Stomach (tissue), 9 donors: ENCODE measurements around the gene GADL1. TPM values are rescaled to one million over a fixed set of nuclear protein-coding genes. Genes with fewer than 3 reads are reported as not detected.

Experiments
- DNase-seq, 2 donors: peaks; one replicate each; pipeline versions ENCODE4 v3.0.0 to v3.0.0-alpha.2; 2013 to 2019
- H3K27ac ChIP-seq, 5 donors: fragments of 200-600 bp in 4 of 5; sonication (generic) in 4 of 5; one replicate each; pipeline ENCODE4 v1.5.1; 2013 to 2019; ENCODE audit warnings: mild to moderate bottlenecking in 1 of 5, moderate library complexity in 1 of 5
- H3K27me3 ChIP-seq, 3 donors: fragments of 200-600 bp; sonication (generic); one replicate each; pipeline ENCODE4 v1.5.1; 2017 to 2019; ENCODE audit warnings: mixed run types in 1 of 3
- H3K36me3 ChIP-seq, 4 donors: fragments of 200-600 bp; sonication (generic); 1 replicate in 3 of 4; 2 replicates in 1 of 4; pipeline ENCODE4 v1.5.1; 2016 to 2019
- H3K4me1 ChIP-seq, 4 donors: fragments of 200-600 bp; sonication (generic); one replicate each; pipeline ENCODE4 v1.5.1; 2016 to 2019
- H3K4me3 ChIP-seq, 4 donors: fragments of 200-600 bp; sonication (generic) in 3 of 4; one replicate each; pipeline ENCODE4 v1.5.1; 2016 to 2019; ENCODE audit warnings: mild to moderate bottlenecking in 1 of 4
- H3K9me3 ChIP-seq, 4 donors: fragments of 200-600 bp; sonication (generic); one replicate each; pipeline ENCODE4 v1.5.1; 2016 to 2019
- CTCF ChIP-seq, 7 experiments: fragments of 450-650 bp in 4 of 7; fragments of 200-600 bp in 3 of 7; sonication (generic) in 3 of 7; IDR thresholded peaks; one replicate each; pipeline ENCODE4 v1.5.1; 2016 to 2019; ENCODE audit warnings: antibody characterized with exemption in 7 of 7, control low read depth in 2 of 7, mild to moderate bottlenecking in 1 of 7
- EP300 ChIP-seq: sonication (generic); formaldehyde crosslinking; IDR thresholded peaks from one replicate; pipeline ENCODE4 v1.6.1; 2017; ENCODE audit warnings: antibody characterized with exemption
- POLR2A ChIP-seq, 4 donors: fragments of 450-650 bp; IDR thresholded peaks; one replicate each; pipeline ENCODE4 v1.6.1; 2016; ENCODE audit warnings: antibody characterized with exemption in 4 of 4, control low read depth in 2 of 4, mild to moderate bottlenecking in 1 of 4, moderate library complexity in 1 of 4
- POLR2AphosphoS5 ChIP-seq, 3 donors: sonication (generic); formaldehyde crosslinking; IDR thresholded peaks; one replicate each; pipeline ENCODE4 v1.6.1; 2016; ENCODE audit warnings: antibody characterized with exemption in 3 of 3
- WGBS, 5 donors: extraction: QIAGEN DNeasy Blood & Tissue Kit in 3 of 5; methylation state at CpG; one replicate each; pipeline versions ENCODE4 v1.1.5 to v1.1.7; 2013 to 2018; 5-methylcytosine and 5-hydroxymethylcytosine counted together
- intact Hi-C: fragments of 100-400 bp; cut with DNase I; formaldehyde crosslinking; loops from one replicate; pipeline ENCODE4 v1.15.1; 2023; ENCODE audit warnings: low total_unique reads
- polyA plus RNA-seq, 3 donors: library from polyadenylated mRNA; stranded (reverse); fragments of 200-250 nt; gene quantifications; one replicate each; pipeline ENCODE4 v1.2.3, GENCODE V29; 2013
- total RNA-seq, 5 donors: library from RNA; depleted of rRNA; stranded (reverse); fragments of >200 nt; gene quantifications; one replicate each; pipeline versions ENCODE4 v1.1.0 to v1.2.3, GENCODE V29; 2014 to 2016
- donor health status: healthy with polysubstance abuse.
- donor health status: Bipolar disorder and iron deficiency.
- donor health status: healthy.

The GADL1 gene
- total and polyA plus RNA-seq, 8 donors = 0.03 to 0.73 TPM; not detected in 6

- TF ChIP-seq POLR2AphosphoS5 (IDR thresholded peaks at IDR 0.05) (no peak), POLR2A (IDR thresholded peaks at IDR 0.05) (no peak)
- Histone ChIP-seq H3K9me3 (no peaks in the 10 kb centered on the region), H3K36me3 (no peaks in the 10 kb centered on the region), H3K4me1 (no peaks in the 10 kb centered on the region), H3K27ac (no peak overlapping the region), H3K27me3 (no peaks in the 10 kb centered on the region), H3K4me3 (no peak overlapping the region)
- WGBS, 5 donors = 79 to 90% (median 80%) methylated on average over 2 of the region's 2 CpGs
- DNase-seq = no peak
- intact Hi-C loops = no loop called here
These were observed 46.3 kb upstream of the GADL1 start for GRCh38 chr3:30940740-30941139.

- H3K27ac ChIP-seq = no peak overlapping the region
- H3K4me3 ChIP-seq = no peak overlapping the region
- H3K36me3 ChIP-seq = no peaks in the 10 kb centered on the region
- H3K9me3 ChIP-seq = no peaks in the 10 kb centered on the region
- TF ChIP-seq POLR2AphosphoS5 (IDR thresholded peaks at IDR 0.05) (no peak), CTCF (IDR thresholded peaks at IDR 0.05) (peak in 5 of 7 experiments; percentile 13 to 30 (median 19))
- DNase-seq = peak in 1 of 2 donors; percentile 77
- H3K27me3 ChIP-seq = no peaks in the 10 kb centered on the region
- 12 to 19% (median 14%) methylated on average over 6 of the region's 6 CpGs for WGBS, 5 donors
- H3K4me1 ChIP-seq = peaks cover 0 to 16% (median 5%) of the 10 kb centered on the region in 4 donors
- intact Hi-C loops = no loop called here
These were observed 39.7 kb upstream of the GADL1 start for GRCh38 chr3:30934208-30934550.

GRCh38 chr3:30933478-30934207 is 39.2 kb upstream of the GADL1 start:
- 10 to 25% (median 21%) methylated on average over 5 of the region's 5 CpGs for WGBS, 5 donors
- no peak overlapping the region for H3K27ac ChIP-seq
- H3K36me3 ChIP-seq = no peaks in the 10 kb centered on the region
- peak in 1 of 2 donors; percentile 12 for DNase-seq
- H3K27me3 ChIP-seq = no peaks in the 10 kb centered on the region
- no peak overlapping the region for H3K4me3 ChIP-seq
- peaks cover 0 to 16% (median 5%) of the 10 kb centered on the region in 4 donors for H3K4me1 ChIP-seq
- no peaks in the 10 kb centered on the region for H3K9me3 ChIP-seq
- TF ChIP-seq EP300 (no peak), CTCF (IDR thresholded peaks at IDR 0.05) (no peak), POLR2AphosphoS5 (IDR thresholded peaks at IDR 0.05) (no peak), POLR2A (IDR thresholded peaks at IDR 0.05) (no peak)
- intact Hi-C loops = no loop called here

GRCh38 chr3:30932513-30933098 is 38.1 kb upstream of the GADL1 start:
- no peaks in the 10 kb centered on the region for H3K27me3 ChIP-seq
- no peak overlapping the region for H3K27ac ChIP-seq
- intact Hi-C loops = no loop called here
- peaks cover 0 to 16% (median 5%) of the 10 kb centered on the region in 4 donors for H3K4me1 ChIP-seq
- no peaks in the 10 kb centered on the region for H3K36me3 ChIP-seq
- no peaks in the 10 kb centered on the region for H3K9me3 ChIP-seq
- no peak for DNase-seq
- TF ChIP-seq POLR2AphosphoS5 (IDR thresholded peaks at IDR 0.05) = no peak
- 45 to 72% (median 59%) methylated on average over 2 of the region's 2 CpGs for WGBS, 5 donors
- H3K4me3 ChIP-seq = no peak overlapping the region

- intact Hi-C loops = no loop called here
- no peak overlapping the region for H3K27ac ChIP-seq
- 64 to 88% (median 87%) methylated on average over 7 of the region's 7 CpGs for WGBS, 5 donors
These were observed 30.3 kb upstream of the GADL1 start for GRCh38 chr3:30924763-30925162.

More at GRCh38 chr3:30924763-30925162, 30.3 kb upstream of the GADL1 start:
- TF ChIP-seq CTCF (IDR thresholded peaks at IDR 0.05) (no peak), POLR2A (IDR thresholded peaks at IDR 0.05) (no peak), EP300 (no peak), POLR2AphosphoS5 (IDR thresholded peaks at IDR 0.05) (no peak)
- DNase-seq = no peak
- H3K9me3 ChIP-seq = peaks cover 0 to 12% (median 5%) of the 10 kb centered on the region in 4 donors
- H3K27me3 ChIP-seq = no peaks in the 10 kb centered on the region
- H3K36me3 ChIP-seq = no peaks in the 10 kb centered on the region
- no peaks in the 10 kb centered on the region for H3K4me1 ChIP-seq
- H3K4me3 ChIP-seq = no peak overlapping the region
